ENCODE data around the gene TTLL11. TPM values are rescaled to one million over a fixed set of nuclear protein-coding genes. Genes with fewer than 3 reads are reported as not detected.

TTLL11 gene
- total RNA-seq, 1 experiment from 2014 or later, result 1.5 TPM

- no peak overlapping the region for H3K18ac ChIP-seq (ENCODE audit: insufficient read length, low read depth, low read length)
These were observed 142.7 kb downstream of the TTLL11 start for GRCh38 chr9:121950441-121950840.

More at GRCh38 chr9:121950441-121950840, 142.7 kb downstream of the TTLL11 start:
- Mint-ChIP-seq H3K27ac (no peak overlapping the region), H3K4me1 (peaks cover 16 to 20% of the 10 kb centered on the region in 2 experiments), H3K9me3 (no peaks in the 10 kb centered on the region), H3K4me3 (no peak overlapping the region), H3K36me3 (ENCODE audit: insufficient read depth in 1 of 3, low read depth in 3 of 3) (no peaks in the 10 kb centered on the region), H3K27me3 (ENCODE audit: low read depth) (peaks cover 10% of the 10 kb centered on the region)
- H2BK5ac ChIP-seq (ENCODE audit: insufficient read length, low read length), result no peak overlapping the region
- no peak overlapping the region for H4K8ac ChIP-seq (replicated peaks; ENCODE audit: insufficient read length, low read depth, low read length)
- WGBS (ENCODE audit: extremely low coverage, insufficient read length, low lambda C conversion rate), result no CpG with 5 or more reads among the region's 9 CpGs
- H2BK12ac ChIP-seq (ENCODE audit: insufficient read length, low read depth, low read length), result no peak overlapping the region
- H3K56ac ChIP-seq (ENCODE audit: insufficient read length, low read depth, low read length), result no peak overlapping the region
- H4K5ac ChIP-seq (ENCODE audit: insufficient read length, low read depth, low read length), result no peak overlapping the region
- H3K9ac ChIP-seq (ENCODE audit: extremely low read depth, insufficient read length, low read length), result no peak overlapping the region
- H3K14ac ChIP-seq (ENCODE audit: insufficient read depth, low read length), result no peak overlapping the region
- H3K4ac ChIP-seq (ENCODE audit: low read depth, low read length), result no peak overlapping the region
- no peak overlapping the region for H3K4me2 ChIP-seq (ENCODE audit: insufficient read depth, insufficient read length, low read length)
- H3K9me3 ChIP-seq (ENCODE audit: control insufficient read depth, low read depth, low read length), result no peaks in the 10 kb centered on the region
- H3K79me1 ChIP-seq (ENCODE audit: insufficient read depth, low read depth, low read length, poor library complexity, severe bottlenecking), result no peaks in the 10 kb centered on the region
- H3T11ph ChIP-seq (ENCODE audit: low read length), result no peak overlapping the region
- no peak overlapping the region for H2AK5ac ChIP-seq (ENCODE audit: insufficient read length, low read length)
- H2BK120ac ChIP-seq (ENCODE audit: low read depth, low read length, poor library complexity, severe bottlenecking), result no peak overlapping the region
- no peak for DNase-seq
- H2BK20ac ChIP-seq (ENCODE audit: low read depth, low read length, poor library complexity, severe bottlenecking), result no peak overlapping the region
- H3K79me2 ChIP-seq (ENCODE audit: insufficient read depth, low read length), result no peaks in the 10 kb centered on the region
- no peak overlapping the region for H3K23ac ChIP-seq (ENCODE audit: insufficient read length, low read depth, low read length)
- no peaks in the 10 kb centered on the region for H3K27me3 ChIP-seq (ENCODE audit: insufficient read depth, low read length)
- H2AFZ ChIP-seq (ENCODE audit: low read length), result no peak overlapping the region
- TF ChIP-seq, protein P1, sequence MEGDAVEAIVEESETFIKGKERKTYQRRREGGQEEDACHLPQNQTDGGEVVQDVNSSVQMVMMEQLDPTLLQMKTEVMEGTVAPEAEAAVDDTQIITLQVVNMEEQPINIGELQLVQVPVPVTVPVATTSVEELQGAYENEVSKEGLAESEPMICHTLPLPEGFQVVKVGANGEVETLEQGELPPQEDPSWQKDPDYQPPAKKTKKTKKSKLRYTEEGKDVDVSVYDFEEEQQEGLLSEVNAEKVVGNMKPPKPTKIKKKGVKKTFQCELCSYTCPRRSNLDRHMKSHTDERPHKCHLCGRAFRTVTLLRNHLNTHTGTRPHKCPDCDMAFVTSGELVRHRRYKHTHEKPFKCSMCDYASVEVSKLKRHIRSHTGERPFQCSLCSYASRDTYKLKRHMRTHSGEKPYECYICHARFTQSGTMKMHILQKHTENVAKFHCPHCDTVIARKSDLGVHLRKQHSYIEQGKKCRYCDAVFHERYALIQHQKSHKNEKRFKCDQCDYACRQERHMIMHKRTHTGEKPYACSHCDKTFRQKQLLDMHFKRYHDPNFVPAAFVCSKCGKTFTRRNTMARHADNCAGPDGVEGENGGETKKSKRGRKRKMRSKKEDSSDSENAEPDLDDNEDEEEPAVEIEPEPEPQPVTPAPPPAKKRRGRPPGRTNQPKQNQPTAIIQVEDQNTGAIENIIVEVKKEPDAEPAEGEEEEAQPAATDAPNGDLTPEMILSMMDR (conservative IDR thresholded peaks at IDR 0.05), result no peak
- H2BK15ac ChIP-seq (ENCODE audit: low read depth, low read length), result no peak overlapping the region
- H3K27ac ChIP-seq (ENCODE audit: insufficient read length, low read depth, low read length), result no peak overlapping the region
- H3K23me2 ChIP-seq (ENCODE audit: insufficient read length, low read depth, low read length, poor library complexity, severe bottlenecking), result no peaks in the 10 kb centered on the region
- no peaks in the 10 kb centered on the region; the same call in 1 of the 2 replicates for H3K4me1 ChIP-seq (ENCODE audit: insufficient read depth, low read length)
- no peaks in the 10 kb centered on the region for H4K20me1 ChIP-seq (ENCODE audit: control insufficient read depth, insufficient read depth, insufficient read length)
- no peak overlapping the region for H4K91ac ChIP-seq (ENCODE audit: insufficient read length, low read depth, low read length)

All from H9 (cell line).